HG02678 (cell line): ENCODE results near the gene MORN3.
A peak's percentile ranks its signal among the peaks of the same experiment; 100 is the strongest.
"Not testable (repeated sequence)": the region's sequence is repeated elsewhere in the genome, so short reads cannot be mapped to it uniquely, and the experiment has no call there.

Experiments used
- ATAC-seq: cut with Tn5 transposase; IDR thresholded peaks from one replicate; pipeline ENCODE4 v1.9.1; 2021; ENCODE audit warnings: mild to moderate bottlenecking, moderate library complexity; ENCODE audit not compliant: unreplicated experiment

The MORN3 gene

GRCh38 chr12:121648458-121649028 is 20.9 kb downstream of the MORN3 start:
- no peak for ATAC-seq

GRCh38 chr12:121641343-121641630 is 28.2 kb downstream of the MORN3 start:
- ATAC-seq, result no peak

- ATAC-seq, result no peak
Observed at GRCh38 chr12:121638298-121639202, 30.9 kb downstream of the MORN3 start.

- ATAC-seq, result peak; percentile 71
Observed at GRCh38 chr12:121637231-121637914, 32.1 kb downstream of the MORN3 start.

- no peak for ATAC-seq
Observed at GRCh38 chr12:121634836-121635235, 34.6 kb downstream of the MORN3 start.

- not testable (repeated sequence) for ATAC-seq
Observed at GRCh38 chr12:121633833-121634196, 35.6 kb downstream of the MORN3 start.

- ATAC-seq, result no peak
Observed at GRCh38 chr12:121632069-121632970, 37.1 kb downstream of the MORN3 start.

GRCh38 chr12:121630791-121631355 is 38.6 kb downstream of the MORN3 start:
- ATAC-seq, result no peak

GRCh38 chr12:121628536-121628935 is 40.9 kb downstream of the MORN3 start:
- ATAC-seq, result no peak

- no peak for ATAC-seq
Observed at GRCh38 chr12:121628037-121628436, 41.4 kb downstream of the MORN3 start.

- peak; percentile 27 for ATAC-seq
Observed at GRCh38 chr12:121626853-121627640, 42.4 kb downstream of the MORN3 start.

- peak; percentile 74 for ATAC-seq
Observed at GRCh38 chr12:121626087-121626852, 43.2 kb downstream of the MORN3 start, which contains the start of gene ORAI1. TSS of gene ORAI1 (plus strand) at chr12:121626530.

- no peak for ATAC-seq
Observed at GRCh38 chr12:121620333-121620891, 49.0 kb downstream of the MORN3 start.

GRCh38 chr12:121618659-121619233 is 50.7 kb downstream of the MORN3 start:
- ATAC-seq, result no peak

- ATAC-seq, result no peak
Observed at GRCh38 chr12:121614872-121615467, 54.5 kb downstream of the MORN3 start.

- ATAC-seq, result no peak
Observed at GRCh38 chr12:121613462-121613861, 56.0 kb downstream of the MORN3 start.

- no peak for ATAC-seq
Observed at GRCh38 chr12:121611306-121611705, 58.1 kb downstream of the MORN3 start.
